WERI-Rb-1 (cell line): ENCODE data around the gene CEP162.
"Not testable (repeated sequence)": the region's sequence is repeated elsewhere in the genome, so short reads cannot be mapped to it uniquely, and the experiment has no call there.

Experiments
- DNase-seq: peaks from one replicate; pipeline ENCODE4 v3.0.0-alpha.2; 2020
- H3K27ac ChIP-seq: fragments of 250-450 bp; sonication (Bioruptor Pico); 2 replicates; pipeline ENCODE4 v1.5.1; 2020; ENCODE audit warnings: mild to moderate bottlenecking, moderate library complexity
- H3K27me3 ChIP-seq: fragments of 250-450 bp; sonication (Bioruptor Pico); 2 replicates; pipeline ENCODE4 v1.5.1; 2021; ENCODE audit warnings: mild to moderate bottlenecking, low read depth, moderate library complexity; ENCODE audit not compliant: insufficient read depth, severe bottlenecking
- H3K36me3 ChIP-seq: fragments of 250-450 bp; sonication (Bioruptor Pico); 2 replicates; pipeline ENCODE4 v1.5.1; 2020; ENCODE audit warnings: mild to moderate bottlenecking, moderate library complexity
- H3K4me3 ChIP-seq: 2 replicates; pipeline ENCODE4 v1.5.1; 2011; ENCODE audit warnings: low read depth, mild to moderate bottlenecking, control low read depth, low read length
- H3K9me3 ChIP-seq: fragments of 250-450 bp; sonication (Bioruptor Pico); 2 replicates; pipeline ENCODE4 v1.5.1; 2021; ENCODE audit warnings: mild to moderate bottlenecking, moderate library complexity; ENCODE audit not compliant: severe bottlenecking
- CTCF ChIP-seq: IDR thresholded peaks from 2 replicates; pipeline ENCODE4 v1.5.1; 2011; ENCODE audit warnings: low read depth, mild to moderate bottlenecking, control low read depth, inconsistent platforms, low read length

CEP162 gene

DNA sequence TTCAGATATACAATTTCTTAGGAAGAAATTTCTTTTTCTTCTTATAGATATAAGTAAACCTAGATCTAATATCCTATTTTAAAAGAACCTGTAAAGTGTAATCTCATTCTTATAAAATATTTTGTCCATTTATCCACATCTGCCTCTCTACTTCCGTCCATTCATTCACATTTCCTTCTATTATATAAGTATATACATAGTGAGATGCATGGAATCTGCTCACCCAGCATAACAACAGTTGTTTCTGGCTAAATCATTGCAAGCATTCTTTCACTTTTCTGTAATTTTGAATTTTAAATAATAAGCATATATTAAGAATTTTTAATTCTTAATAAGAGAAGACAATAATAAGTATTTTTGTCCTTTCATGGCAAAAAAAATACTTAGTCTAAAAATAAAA is 45.4 kb downstream of the CEP162 start:
- Histone ChIP-seq H3K27me3 (no peaks in the 10 kb centered on the region), H3K36me3 (peaks cover 11% of the 10 kb centered on the region), H3K9me3 (peaks cover 2% of the 10 kb centered on the region), H3K4me3 (no peak overlapping the region), H3K27ac (no peak overlapping the region)
- no peak for DNase-seq
- no peak for TF ChIP-seq CTCF

GRCh38 chr6:84177241-84177640 is 50.2 kb downstream of the CEP162 start:
- Histone ChIP-seq H3K4me3 (no peak overlapping the region), H3K27me3 (no peaks in the 10 kb centered on the region), H3K27ac (no peak overlapping the region), H3K9me3 (peaks cover 2% of the 10 kb centered on the region), H3K36me3 (peaks cover 19% of the 10 kb centered on the region)
- no peak for TF ChIP-seq CTCF
- DNase-seq: no peak

GRCh38 chr6:84172574-84172973 is 54.9 kb downstream of the CEP162 start:
- Histone ChIP-seq H3K27ac (no peak overlapping the region), H3K36me3 (peaks cover 32% of the 10 kb centered on the region), H3K9me3 (no peaks in the 10 kb centered on the region), H3K4me3 (no peak overlapping the region), H3K27me3 (no peaks in the 10 kb centered on the region)
- TF ChIP-seq CTCF: no peak
- no peak for DNase-seq

DNA sequence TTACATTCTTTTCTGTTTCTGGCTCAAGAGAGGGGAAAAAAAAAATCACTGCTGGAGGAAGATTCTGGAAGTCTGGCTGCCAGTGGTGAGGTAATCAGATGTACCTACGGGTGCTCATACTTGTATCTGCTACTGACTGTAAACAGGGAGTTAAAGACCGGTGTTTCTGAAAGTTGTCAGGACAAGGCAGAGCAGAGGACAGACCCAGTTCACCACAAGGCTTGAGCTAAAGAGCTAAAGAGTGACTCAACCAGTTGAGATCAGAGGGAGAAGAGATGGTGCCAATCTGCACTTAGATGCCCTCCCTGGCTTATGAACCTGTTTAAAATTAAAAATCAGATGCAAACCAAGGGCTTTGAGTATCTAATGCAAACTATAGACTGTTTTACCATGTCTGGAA is 55.4 kb downstream of the CEP162 start:
- H3K9me3 ChIP-seq: no peaks in the 10 kb centered on the region
- DNase-seq: no peak
- no peak overlapping the region for H3K27ac ChIP-seq
- peaks cover 32% of the 10 kb centered on the region for H3K36me3 ChIP-seq
- H3K27me3 ChIP-seq: no peaks in the 10 kb centered on the region
- H3K4me3 ChIP-seq: no peak overlapping the region
- TF ChIP-seq CTCF: no peak

DNA sequence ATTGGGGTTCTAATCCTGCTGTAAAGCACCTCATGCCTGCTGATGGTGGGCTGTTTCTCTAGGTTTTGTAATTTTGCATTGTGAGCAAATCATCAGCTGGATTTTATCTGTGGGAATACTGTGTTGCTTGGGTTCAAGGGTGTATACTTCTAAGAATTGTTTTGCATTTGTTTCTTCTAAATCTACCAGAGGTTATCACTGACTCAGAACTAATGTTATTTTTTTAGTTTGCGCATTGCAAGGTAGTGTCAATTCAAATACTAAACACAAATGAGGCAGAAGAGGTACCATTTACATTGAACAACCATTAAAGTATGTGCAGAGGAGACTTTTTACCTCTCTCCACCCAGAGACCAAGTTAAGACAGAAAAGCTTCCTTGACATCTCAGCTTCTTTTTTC is 60.0 kb downstream of the CEP162 start:
- Histone ChIP-seq H3K9me3 (no peaks in the 10 kb centered on the region), H3K4me3 (no peak overlapping the region), H3K27me3 (no peaks in the 10 kb centered on the region), H3K36me3 (peaks cover 18% of the 10 kb centered on the region), H3K27ac (no peak overlapping the region)
- DNase-seq: no peak
- no peak for TF ChIP-seq CTCF

DNA sequence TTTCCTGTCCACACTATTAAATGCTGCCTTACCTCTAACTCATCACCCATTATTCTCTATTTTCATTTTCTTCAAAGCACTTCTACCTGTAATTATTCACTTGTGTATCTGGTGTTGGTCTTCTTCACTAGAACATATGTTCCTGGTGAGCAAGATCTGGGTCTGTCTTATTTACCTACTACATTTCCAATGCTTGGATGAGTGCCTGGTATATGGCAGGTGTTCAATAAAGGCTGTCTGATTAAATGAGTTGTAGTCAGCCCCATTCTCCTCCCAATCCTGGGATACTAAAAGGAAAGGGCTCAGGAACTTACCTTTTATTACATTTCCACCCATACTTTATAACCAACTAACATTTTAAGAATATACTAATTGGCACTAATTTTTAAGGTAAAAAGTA is 61.0 kb downstream of the CEP162 start:
- no peaks in the 10 kb centered on the region for H3K27me3 ChIP-seq
- peaks cover 17% of the 10 kb centered on the region for H3K36me3 ChIP-seq
- no peak overlapping the region for H3K4me3 ChIP-seq
- TF ChIP-seq CTCF: no peak
- no peak overlapping the region for H3K27ac ChIP-seq
- H3K9me3 ChIP-seq: no peaks in the 10 kb centered on the region
- DNase-seq: no peak

GRCh38 chr6:84164328-84164727 is 63.1 kb downstream of the CEP162 start:
- not testable (repeated sequence) for DNase-seq, H3K4me3 ChIP-seq, H3K27me3 ChIP-seq, H3K27ac ChIP-seq, H3K9me3 ChIP-seq
- peaks cover 12% of the 10 kb centered on the region for H3K36me3 ChIP-seq
